Stimulated activated CD8-positive, alpha-beta memory T cell treated with anti-CD3 and anti-CD28 coated beads, Interleukin-4, amount 100 ng/mL, for 1 hour (primary cell): ENCODE results near the gene AKAP13.
A peak's percentile ranks its signal among the peaks of the same experiment; 100 is the strongest.
"Not testable (repeated sequence)": the region's sequence is repeated elsewhere in the genome, so short reads cannot be mapped to it uniquely, and the experiment has no call there.

Experiments
- DNase-seq, 2 donors: peaks; one replicate each; pipeline ENCODE4 v3.0.0-alpha.2; 2020; ENCODE audit warnings: low read depth in 2 of 2, low spot score in 1 of 2

Gene AKAP13

GRCh38 chr15:85563731-85564130, 183.3 kb downstream of the AKAP13 start:
- DNase-seq, result no peak

DNA sequence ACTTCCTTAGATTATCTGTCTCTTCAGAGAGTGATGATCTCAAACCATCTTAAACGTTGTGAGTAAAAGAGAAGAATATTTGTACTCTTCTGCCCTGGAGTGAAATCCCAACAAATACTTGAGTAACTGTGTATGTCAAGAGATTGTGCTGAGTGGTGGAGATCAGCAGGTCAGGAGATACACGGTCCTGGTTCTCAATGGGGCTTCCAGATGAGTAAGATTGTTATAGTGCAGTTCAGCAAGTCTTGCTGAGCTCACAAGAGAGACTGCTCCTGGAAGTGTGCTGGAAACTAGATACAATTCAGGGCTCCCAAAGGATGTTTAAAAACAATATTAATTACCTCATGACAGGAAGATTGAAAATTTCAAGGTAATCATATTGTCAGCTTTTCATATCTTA, 184.3 kb downstream of the AKAP13 start:
- no peak for DNase-seq

DNA sequence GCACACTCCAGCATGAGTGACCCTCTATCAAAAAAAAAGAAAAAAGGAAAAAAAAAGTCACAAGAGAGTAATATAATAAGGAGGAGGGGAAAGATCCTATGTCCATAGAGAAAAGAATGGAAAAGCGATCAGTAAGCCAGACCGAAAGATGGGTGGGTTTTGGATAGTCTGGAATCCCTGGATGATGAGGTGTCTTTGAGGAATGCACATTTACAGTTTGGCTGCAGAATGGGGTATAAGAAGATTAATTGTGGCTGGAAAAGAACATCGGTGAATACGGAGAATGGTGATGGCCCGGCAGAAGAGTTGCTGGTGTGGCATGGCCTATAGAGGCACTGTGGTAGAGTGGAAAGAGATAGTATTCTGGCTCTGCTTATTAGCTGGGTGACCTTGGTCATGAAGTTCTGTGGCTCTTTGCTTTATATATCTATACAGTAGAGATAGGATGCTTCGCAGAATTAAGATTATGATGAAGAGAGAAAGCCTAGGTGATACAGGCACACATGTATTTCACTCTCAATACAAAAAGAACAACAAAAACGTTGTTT, 187.9 kb downstream of the AKAP13 start:
- no peak for DNase-seq

DNA sequence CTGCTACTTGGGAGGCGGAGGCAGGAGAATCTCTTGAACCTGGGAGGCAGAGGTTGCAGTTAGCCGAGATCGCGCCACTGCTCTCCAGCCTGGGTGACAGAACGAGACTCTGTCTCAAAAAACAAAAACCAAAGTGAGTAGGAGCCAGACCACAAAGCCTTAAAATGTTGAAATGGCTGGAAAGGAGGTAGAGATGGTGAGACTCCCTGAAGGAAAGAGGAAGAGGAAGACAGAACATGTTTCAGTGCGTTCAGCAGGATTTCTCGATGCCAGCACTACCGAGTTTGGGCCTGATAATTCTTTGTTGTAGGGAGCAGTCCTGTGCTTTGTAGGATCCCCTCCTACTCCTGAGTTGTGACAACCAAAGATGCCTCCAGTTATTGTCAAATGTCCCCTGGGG, 189.9 kb downstream of the AKAP13 start:
- no peak for DNase-seq

DNA sequence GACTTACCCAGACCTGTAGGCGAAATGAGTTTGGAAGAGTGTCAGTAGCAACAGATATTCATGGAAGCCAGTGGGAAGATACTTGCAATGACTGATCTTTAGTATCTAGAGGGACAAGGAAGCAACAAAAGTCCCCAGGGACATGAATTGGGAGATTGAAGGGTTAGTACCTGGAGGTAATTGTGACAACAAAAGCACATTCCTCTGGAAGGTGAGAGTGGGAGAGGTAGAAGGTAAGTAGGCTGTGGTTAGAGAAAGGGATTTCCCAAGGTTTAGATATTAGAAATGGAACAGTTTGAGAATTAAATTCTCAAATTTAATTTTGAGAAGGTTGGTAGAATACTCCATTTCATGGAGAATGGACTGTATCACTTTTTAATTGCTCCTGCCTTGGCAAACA, 191.4 kb downstream of the AKAP13 start:
- DNase-seq, result no peak

DNA sequence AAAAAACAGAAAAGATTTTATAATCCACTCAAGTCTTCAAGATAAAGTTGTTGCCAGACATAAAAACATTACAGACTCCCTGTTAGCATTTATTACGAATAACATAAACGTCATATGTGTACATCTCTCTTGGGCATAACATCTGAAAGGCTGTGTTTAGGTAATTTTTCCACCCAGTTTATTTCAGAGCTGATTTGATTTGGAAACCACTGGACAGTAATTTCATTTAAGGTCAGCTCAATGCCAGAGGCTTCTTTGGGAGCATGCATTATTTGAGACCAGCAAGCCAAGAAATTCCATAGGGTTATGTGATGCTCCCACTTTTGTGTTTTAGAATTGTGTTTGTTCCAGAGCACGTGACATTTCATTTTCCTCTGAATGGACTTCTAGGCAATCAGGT, 196.0 kb downstream of the AKAP13 start:
- DNase-seq, result no peak

GRCh38 chr15:85578941-85579701, 198.7 kb downstream of the AKAP13 start:
- no peak for DNase-seq

DNA sequence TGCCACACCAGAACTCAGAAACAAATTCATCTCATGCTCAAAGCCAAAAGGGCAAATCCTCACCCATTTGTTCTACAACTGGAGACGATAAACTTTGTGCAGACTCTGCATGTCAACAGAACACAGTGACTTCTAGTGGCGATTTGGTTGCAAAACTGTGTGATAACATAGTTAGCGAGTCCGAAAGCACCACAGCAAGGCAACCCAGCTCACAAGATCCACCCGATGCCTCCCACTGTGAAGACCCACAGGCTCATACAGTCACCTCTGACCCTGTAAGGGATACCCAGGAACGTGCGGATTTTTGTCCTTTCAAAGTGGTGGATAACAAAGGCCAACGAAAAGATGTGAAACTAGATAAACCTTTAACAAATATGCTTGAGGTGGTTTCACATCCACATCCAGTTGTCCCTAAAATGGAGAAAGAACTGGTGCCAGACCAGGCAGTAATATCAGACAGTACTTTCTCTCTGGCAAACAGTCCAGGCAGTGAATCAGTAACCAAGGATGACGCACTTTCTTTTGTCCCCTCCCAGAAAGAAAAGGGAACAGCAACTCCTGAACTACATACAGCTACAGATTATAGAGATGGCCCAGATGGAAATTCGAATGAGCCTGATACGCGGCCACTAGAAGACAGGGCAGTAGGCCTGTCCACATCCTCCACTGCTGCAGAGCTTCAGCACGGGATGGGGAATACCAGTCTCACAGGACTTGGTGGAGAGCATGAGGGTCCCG, 199.7 kb downstream of the AKAP13 start:
- no peak for DNase-seq

DNA sequence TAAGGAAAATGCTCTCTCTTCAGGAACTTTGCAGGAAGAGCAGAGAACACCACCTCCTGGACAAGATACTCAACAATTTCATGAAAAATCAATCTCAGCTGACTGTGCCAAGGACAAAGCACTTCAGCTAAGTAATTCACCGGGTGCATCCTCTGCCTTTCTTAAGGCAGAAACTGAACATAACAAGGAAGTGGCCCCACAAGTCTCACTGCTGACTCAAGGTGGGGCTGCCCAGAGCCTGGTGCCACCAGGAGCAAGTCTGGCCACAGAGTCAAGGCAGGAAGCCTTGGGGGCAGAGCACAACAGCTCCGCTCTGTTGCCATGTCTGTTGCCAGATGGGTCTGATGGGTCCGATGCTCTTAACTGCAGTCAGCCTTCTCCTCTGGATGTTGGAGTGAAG, 200.5 kb downstream of the AKAP13 start:
- no peak for DNase-seq

DNA sequence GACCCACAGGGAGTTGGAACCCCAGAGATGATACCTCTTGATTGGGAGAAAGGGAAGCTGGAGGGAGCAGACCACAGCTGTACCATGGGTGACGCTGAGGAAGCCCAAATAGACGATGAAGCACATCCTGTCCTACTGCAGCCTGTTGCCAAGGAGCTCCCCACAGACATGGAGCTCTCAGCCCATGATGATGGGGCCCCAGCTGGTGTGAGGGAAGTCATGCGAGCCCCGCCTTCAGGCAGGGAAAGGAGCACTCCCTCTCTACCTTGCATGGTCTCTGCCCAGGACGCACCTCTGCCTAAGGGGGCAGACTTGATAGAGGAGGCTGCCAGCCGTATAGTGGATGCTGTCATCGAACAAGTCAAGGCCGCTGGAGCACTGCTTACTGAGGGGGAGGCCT, 201.1 kb downstream of the AKAP13 start:
- DNase-seq, result no peak

- peak in 1 of 2 donors; percentile 46 for DNase-seq
Observed at GRCh38 chr15:85582131-85583079, 202.0 kb downstream of the AKAP13 start.

GRCh38 chr15:85583442-85583841, 203.0 kb downstream of the AKAP13 start:
- no peak for DNase-seq

- no peak for DNase-seq
Observed at GRCh38 chr15:85583923-85584390, 203.6 kb downstream of the AKAP13 start.

DNA sequence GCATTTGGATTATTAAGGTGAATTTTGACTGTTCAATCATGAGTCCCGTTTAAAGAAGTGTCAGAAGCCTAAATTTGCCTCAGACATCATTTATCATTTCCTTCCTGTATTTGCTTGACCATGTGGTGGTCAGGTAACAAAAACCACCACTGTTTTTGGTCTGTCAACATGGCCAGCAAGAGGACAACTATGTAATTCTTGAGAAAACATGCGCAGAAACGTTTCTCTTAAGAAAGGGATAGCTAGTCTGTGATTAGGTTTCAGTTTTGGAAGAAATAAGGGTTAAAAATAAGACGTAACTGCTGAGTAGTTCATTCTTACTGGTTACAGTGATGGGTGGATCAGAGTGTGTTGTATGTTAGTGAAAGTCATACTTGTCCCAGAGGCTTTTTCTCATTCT, 204.5 kb downstream of the AKAP13 start:
- DNase-seq, result no peak

DNA sequence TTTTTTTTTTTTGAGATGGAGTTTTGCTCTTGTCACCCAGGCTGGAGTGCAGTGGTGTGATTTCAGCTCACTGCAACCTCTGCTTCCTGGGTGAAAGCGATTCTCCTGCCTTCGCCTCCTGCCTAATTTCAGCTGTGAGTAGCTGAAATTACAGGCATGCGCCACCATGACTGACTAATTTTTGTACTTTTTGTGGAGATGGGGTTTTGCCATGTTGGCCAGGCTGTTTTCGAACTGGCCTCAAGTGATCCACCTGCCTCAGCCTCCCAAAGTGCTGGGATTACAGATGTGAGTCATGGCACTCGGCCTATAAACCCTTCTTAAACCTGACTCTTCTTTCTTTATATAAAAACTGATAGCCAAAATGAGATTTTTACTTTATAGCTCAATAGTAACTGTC, 205.8 kb downstream of the AKAP13 start:
- not testable (repeated sequence) for DNase-seq

DNA sequence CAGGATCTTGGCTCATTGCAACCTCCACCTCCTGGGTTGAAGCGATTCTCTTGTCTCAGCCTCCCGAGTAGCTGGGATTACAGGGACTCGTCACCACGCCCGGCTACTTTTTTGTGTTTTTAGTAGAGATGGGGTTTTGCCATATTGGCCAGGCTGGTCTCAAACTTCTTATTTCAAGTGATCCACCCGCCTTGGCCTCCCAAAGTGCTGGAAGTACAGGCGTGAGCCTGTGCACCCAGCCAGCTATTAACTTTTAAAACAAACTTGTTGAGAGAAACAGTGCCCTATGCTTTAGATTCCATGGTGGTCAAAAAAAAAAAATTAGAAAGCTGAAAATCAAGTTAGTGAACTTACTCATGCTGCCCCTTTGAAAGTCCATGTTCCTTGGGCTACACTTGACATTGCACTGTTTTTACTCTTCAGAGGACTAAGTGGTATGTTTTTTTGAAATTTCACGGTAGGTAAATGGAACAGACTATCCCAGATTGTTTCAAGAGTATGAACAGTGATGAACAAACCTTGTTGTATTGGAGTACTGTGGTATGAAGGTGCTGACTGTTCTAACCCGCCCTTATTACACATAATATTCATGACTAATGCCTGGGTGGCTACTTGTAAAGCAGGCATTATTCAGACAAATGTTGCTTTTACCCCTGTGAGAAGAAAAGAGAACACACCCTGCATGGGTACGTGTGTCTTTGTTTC, 207.5 kb downstream of the AKAP13 start:
- no peak for DNase-seq

GRCh38 chr15:85588677-85589076, 208.3 kb downstream of the AKAP13 start:
- DNase-seq, result no peak

DNA sequence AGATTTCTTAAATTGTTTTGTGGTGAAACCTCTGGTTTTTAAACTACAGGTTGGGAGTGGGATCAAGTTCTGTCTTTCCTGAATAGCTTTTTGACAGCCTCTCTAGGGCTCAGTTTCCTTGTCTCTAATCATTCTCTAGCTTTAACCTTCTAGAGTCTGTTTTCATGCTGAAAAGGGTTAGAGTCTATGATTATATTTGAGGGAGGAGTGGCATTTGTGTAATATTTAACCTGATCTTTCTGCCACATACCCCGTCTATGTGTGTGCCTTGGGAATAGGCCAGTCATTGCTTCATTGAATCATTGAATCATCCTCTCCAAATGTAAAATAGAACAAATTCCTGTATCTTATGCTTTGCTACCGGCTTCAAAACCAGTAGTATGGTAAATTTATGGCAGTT, 209.4 kb downstream of the AKAP13 start:
- no peak for DNase-seq

GRCh38 chr15:85591622-85592021, 211.2 kb downstream of the AKAP13 start:
- no peak for DNase-seq

DNA sequence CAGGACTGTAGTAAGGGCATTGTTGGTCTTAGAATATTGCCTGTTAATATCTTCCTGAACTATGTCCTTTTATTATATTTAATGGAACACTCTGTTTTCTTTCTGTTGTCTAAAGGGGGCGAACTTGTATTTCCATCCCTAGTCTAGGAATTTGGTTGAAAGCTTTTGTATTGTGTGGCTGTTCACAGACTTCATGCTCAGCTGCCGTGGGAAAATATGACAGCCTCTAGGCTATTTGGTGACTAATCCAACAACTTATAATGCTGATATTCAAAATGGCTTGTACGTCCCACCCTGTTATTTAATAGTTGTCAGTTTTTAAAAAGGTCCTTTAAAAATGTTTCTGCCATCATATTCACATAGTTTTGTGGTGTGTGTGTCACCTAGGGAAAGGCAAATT, 211.7 kb downstream of the AKAP13 start:
- no peak for DNase-seq
